IMR-90 (cell line): ENCODE results near the gene THAP9. TPM values are rescaled to one million over a fixed set of nuclear protein-coding genes. Genes with fewer than 3 reads are reported as not detected.

Experiments
- FOS ChIP-seq: fragments of 150-350 bp; IDR thresholded peaks from 2 replicates; pipeline ENCODE4 v1.6.1; 2016; ENCODE audit warnings: low read depth, low read length
- MXI1 ChIP-seq: IDR thresholded peaks from 2 replicates; pipeline ENCODE4 v1.6.1; 2012; ENCODE audit warnings: low read depth, mild to moderate bottlenecking, low read length, moderate library complexity, borderline replicate concordance
- USF2 ChIP-seq: fragments of 150-350 bp; IDR thresholded peaks from 2 replicates; pipeline ENCODE4 v1.6.1; 2017; ENCODE audit warnings: mild to moderate bottlenecking, antibody characterized with exemption, low read length, low read depth
- polyA plus RNA-seq, 3 experiments: library from polyadenylated mRNA; depleted of rRNA; stranded (reverse); fragments of >200 nt; gene quantifications; 2 replicates each; pipeline ENCODE4 v1.2.3, GENCODE V29; 2012; ENCODE audit warnings: low replicate concordance in 1 of 3
- total RNA-seq: library from RNA; depleted of rRNA; stranded (reverse); fragments of >200 nt; gene quantifications from 2 replicates; pipeline ENCODE4 v1.2.3, GENCODE V29; 2012

The THAP9 gene
- total and polyA plus RNA-seq, 2 of the 4 experiments (the other 2 are of a cell fraction): 0.86 to 2.9 TPM

GRCh38 chr4:82898322-82899243 is 2.0 kb upstream of the THAP9 start (continued):
- no peak for TF ChIP-seq USF2
- peak; percentile 18; the same call in 1 of the 2 replicates for TF ChIP-seq MXI1
- TF ChIP-seq FOS: peak; percentile 84
